Left lung (tissue), 10 donors: Measurements from ENCODE around the gene PSD4. TPM values are rescaled to one million over a fixed set of nuclear protein-coding genes. Genes with fewer than 3 reads are reported as not detected.
"Not testable (repeated sequence)": the region's sequence is repeated elsewhere in the genome, so short reads cannot be mapped to it uniquely, and the experiment has no call there.

Experiments used
- ATAC-seq: fragments of 200-7000 bp; cut with Tn5 transposase; one replicate; pipeline ENCODE4 v1.9.1; 2020; ENCODE audit warnings: moderate library complexity
- DNase-seq, 4 donors: peaks; one replicate each; pipeline ENCODE4 v3.0.0-alpha.2; 2013 to 2020
- H3K27ac ChIP-seq, 2 donors: fragments of 200-600 bp; sonication (generic) in 1 of 2; one replicate each; pipeline versions ENCODE4 v1.5.0 to v1.8.0; 2020 to 2021
- H3K27me3 ChIP-seq, 2 donors: fragments of 200-600 bp; sonication (generic) in 1 of 2; one replicate each; pipeline versions ENCODE4 v1.5.0 to v1.8.0; 2020 to 2021
- H3K36me3 ChIP-seq, 2 donors: fragments of 200-600 bp; sonication (generic) in 1 of 2; one replicate each; pipeline versions ENCODE4 v1.5.0 to v1.8.0; 2020 to 2021
- H3K4me1 ChIP-seq, 2 donors: fragments of 200-600 bp; one replicate each; pipeline ENCODE4 v1.8.0; 2021
- H3K4me3 ChIP-seq, 2 donors: fragments of 200-600 bp; sonication (generic) in 1 of 2; one replicate each; pipeline versions ENCODE4 v1.5.0 to v1.8.0; 2020 to 2021; ENCODE audit warnings: mild to moderate bottlenecking in 1 of 2
- H3K9me3 ChIP-seq, 2 donors: fragments of 200-600 bp; sonication (generic) in 1 of 2; one replicate each; pipeline versions ENCODE4 v1.5.0 to v1.8.0; 2020 to 2021
- CTCF ChIP-seq, 2 donors: fragments of 200-600 bp; sonication (generic) in 1 of 2; IDR thresholded peaks; one replicate each; pipeline versions ENCODE4 v1.5.0 to v1.8.0; 2021; ENCODE audit warnings: antibody characterized with exemption in 2 of 2
- intact Hi-C, 2 donors: fragments of 100-400 bp; cut with DNase I; formaldehyde crosslinking; loops; one replicate each; pipeline versions ENCODE4 v1.11.2 to v1.14.2; 2022
- polyA plus RNA-seq, 6 donors: library from polyadenylated mRNA; unstranded; fragments of 120-200 nt; gene quantifications; one replicate each; pipeline ENCODE4 v1.2.1, GENCODE V29; 2013; ENCODE audit not compliant: insufficient read length in 6 of 6
- total RNA-seq, 2 donors: library from RNA; stranded (reverse); fragmentation: NEBNext Ultra II Directional; extraction: Animal tissue kit (Norgen Biotek cat#: 25700); gene quantifications; one replicate each; pipeline ENCODE4 v1.2.1, GENCODE V29; 2021
- donor health status: DM: no; HTN: yes; CAD: no.
- donor health status: DM: no; HTN: no; CAD: no.

PSD4 gene
- total and polyA plus RNA-seq, 8 donors: 15.3 to 50.2 (median 20.7) TPM

- H3K4me3 ChIP-seq: no peak overlapping the region
- H3K27ac ChIP-seq: no peak overlapping the region
- no peaks in the 10 kb centered on the region for H3K27me3 ChIP-seq
- no peaks in the 10 kb centered on the region for H3K4me1 ChIP-seq
- TF ChIP-seq CTCF (IDR thresholded peaks at IDR 0.05): no peak
- ATAC-seq: no peak
- intact Hi-C loops: no loop called here
- H3K36me3 ChIP-seq: no peaks in the 10 kb centered on the region
- H3K9me3 ChIP-seq: no peaks in the 10 kb centered on the region
- DNase-seq: no peak
Measured at GRCh38 chr2:113231064-113231463, 57.3 kb downstream of the PSD4 start.

GRCh38 chr2:113232123-113232522 lies 58.4 kb downstream of the PSD4 start:
- H3K27me3 ChIP-seq: no peaks in the 10 kb centered on the region
- no peaks in the 10 kb centered on the region for H3K4me1 ChIP-seq
- no peak for TF ChIP-seq CTCF (IDR thresholded peaks at IDR 0.05)
- no peak overlapping the region for H3K27ac ChIP-seq
- no peak overlapping the region for H3K4me3 ChIP-seq
- no peaks in the 10 kb centered on the region for H3K9me3 ChIP-seq
- no peaks in the 10 kb centered on the region for H3K36me3 ChIP-seq
- no peak for DNase-seq
- intact Hi-C loops: no loop called here
- no peak for ATAC-seq

- Histone ChIP-seq H3K4me3 (no peak overlapping the region), H3K27ac (no peak overlapping the region), H3K9me3 (no peaks in the 10 kb centered on the region), H3K36me3 (no peaks in the 10 kb centered on the region), H3K4me1 (no peaks in the 10 kb centered on the region), H3K27me3 (no peaks in the 10 kb centered on the region)
- DNase-seq: peak in 1 of 4 donors; percentile 73
- TF ChIP-seq CTCF (IDR thresholded peaks at IDR 0.05): no peak
- no peak for ATAC-seq
- intact Hi-C loops: no loop called here
Measured at GRCh38 chr2:113232740-113233139, 59.0 kb downstream of the PSD4 start.

GRCh38 chr2:113233593-113234550 lies 60.1 kb downstream of the PSD4 start:
- Histone ChIP-seq H3K4me3 (no peak overlapping the region), H3K27ac (no peak overlapping the region), H3K27me3 (no peaks in the 10 kb centered on the region), H3K4me1 (no peaks in the 10 kb centered on the region), H3K9me3 (no peaks in the 10 kb centered on the region), H3K36me3 (no peaks in the 10 kb centered on the region)
- peak; percentile 8 for ATAC-seq
- no peak for TF ChIP-seq CTCF (IDR thresholded peaks at IDR 0.05)
- DNase-seq: no peak
- intact Hi-C loops: no loop called here

- ATAC-seq (no peak), DNase-seq (no peak)
- intact Hi-C loops: no loop called here
- TF ChIP-seq CTCF (IDR thresholded peaks at IDR 0.05): no peak
- H3K9me3 ChIP-seq: no peaks in the 10 kb centered on the region
- H3K27ac ChIP-seq: no peak overlapping the region
- H3K4me3 ChIP-seq: peak overlapping the region; percentile 29 to 35
- H3K4me1 ChIP-seq: peaks cover 6 to 8% of the 10 kb centered on the region in 2 donors
- no peaks in the 10 kb centered on the region for H3K36me3 ChIP-seq
- no peaks in the 10 kb centered on the region for H3K27me3 ChIP-seq
Measured at GRCh38 chr2:113234721-113235346, 61.1 kb downstream of the PSD4 start.

- peak overlapping the region; percentile 29 to 35 for H3K4me3 ChIP-seq
- intact Hi-C loops: not testable (repeated sequence)
- ATAC-seq: peak; percentile 75
Measured at GRCh38 chr2:113235347-113236226, 61.8 kb downstream of the PSD4 start.

More at GRCh38 chr2:113235347-113236226, 61.8 kb downstream of the PSD4 start:
- H3K4me1 ChIP-seq: peaks cover 14% of the 10 kb centered on the region in 2 donors
- H3K27me3 ChIP-seq, H3K36me3 ChIP-seq, H3K9me3 ChIP-seq: not testable (repeated sequence)
- H3K27ac ChIP-seq: peak overlapping the region in 1 of 2 donors; percentile 59
- peak in 2 of 4 donors; percentile 62 to 64 for DNase-seq
